ENCODE results near the gene DGLUCY. TPM values are rescaled to one million over a fixed set of nuclear protein-coding genes. Genes with fewer than 3 reads are reported as not detected.

DGLUCY gene
- total and polyA plus RNA-seq, 2 of the 13 experiments (the other 11 are each of a cell fraction or from before 2014, with no cell fraction given) = 14.8 to 36.3 TPM

Small RNA genes within 50 kb of the gene (small RNA-seq; reads per million reads assigned to genes)
- gene RNU7-30P (ENCODE audit: insufficient read depth in 2 of 3, insufficient read length in 3 of 3, low read depth in 2 of 3, low replicate concordance in 1 of 3) (0 reads per million in 3 experiments), gene SNORA11B (ENCODE audit: insufficient read depth in 2 of 3, insufficient read length in 3 of 3, low read depth in 2 of 3, low replicate concordance in 1 of 3) (7.8 to 649 (median 80.5) reads per million in 3 experiments)

Other genes starting within 250 kb of the DGLUCY start
- gene RPS6KA5, start 53.4 kb upstream of the DGLUCY start, total RNA-seq (2016; rRNA removed; fragmentation: Illumina TruSeq; extraction: Trizol) = 0.58 and 0.65 TPM in 2 replicates
- gene RPS6KA5, start 53.4 kb upstream of the DGLUCY start, polyA plus RNA-seq (2011; rRNA removed) = 0.40 and 0.50 TPM in 2 replicates
- gene GPR68, start 130.6 kb downstream of the DGLUCY start, total RNA-seq (2016; rRNA removed; fragmentation: Illumina TruSeq; extraction: Trizol) = not detected in 2 replicates
- not detected in 2 replicates for gene GPR68, start 130.6 kb downstream of the DGLUCY start, polyA plus RNA-seq (2011; rRNA removed)

Data from HepG2 (cell line).